ENCODE data around the gene CACNG4.
A peak's percentile ranks its signal among the peaks of the same experiment; 100 is the strongest.
"Not testable (repeated sequence)": the region's sequence is repeated elsewhere in the genome, so short reads cannot be mapped to it uniquely, and the experiment has no call there.

CACNG4 gene

DNA sequence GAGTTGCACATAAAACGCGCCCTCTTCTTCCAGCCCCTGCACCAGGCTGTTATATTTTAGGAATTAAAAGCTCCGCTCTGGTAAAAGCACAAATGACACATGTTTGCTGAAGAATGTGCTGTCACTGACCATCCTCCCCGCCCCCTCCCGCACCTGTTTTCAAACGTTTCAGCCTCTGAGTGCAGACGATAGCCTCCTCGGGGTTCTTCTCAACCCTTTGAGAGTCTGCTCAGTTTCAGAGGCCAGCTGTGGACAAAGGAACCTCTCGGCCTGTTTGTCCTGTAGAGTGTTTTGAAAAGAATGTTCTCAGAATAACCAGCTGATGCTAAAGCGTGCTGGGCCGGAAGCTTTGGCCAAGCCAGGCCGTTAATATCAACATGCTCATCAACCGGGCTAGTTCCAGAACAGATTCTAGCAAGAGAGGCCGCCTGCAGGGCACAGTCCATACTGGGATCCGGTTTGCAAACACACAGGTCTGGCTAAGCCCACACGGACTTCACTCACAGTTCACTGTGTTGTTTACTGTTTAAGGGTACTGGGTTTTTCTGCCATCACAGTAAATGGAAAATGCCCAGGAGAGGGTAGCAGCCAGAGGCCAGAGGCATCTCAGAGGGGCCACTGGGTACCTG is 6.4 kb upstream of the CACNG4 start:
- DNase-seq (ENCODE audit: low read depth) = no peak
- no peak overlapping the region for H3K4me3 ChIP-seq (ENCODE audit: low read depth, low read length)

- H3K4me3 ChIP-seq (ENCODE audit: low read depth, low read length) = no peak overlapping the region
- no peak for DNase-seq (ENCODE audit: low read depth)
These were observed 4.7 kb upstream of the CACNG4 start for GRCh38 chr17:66959641-66960375.

DNA sequence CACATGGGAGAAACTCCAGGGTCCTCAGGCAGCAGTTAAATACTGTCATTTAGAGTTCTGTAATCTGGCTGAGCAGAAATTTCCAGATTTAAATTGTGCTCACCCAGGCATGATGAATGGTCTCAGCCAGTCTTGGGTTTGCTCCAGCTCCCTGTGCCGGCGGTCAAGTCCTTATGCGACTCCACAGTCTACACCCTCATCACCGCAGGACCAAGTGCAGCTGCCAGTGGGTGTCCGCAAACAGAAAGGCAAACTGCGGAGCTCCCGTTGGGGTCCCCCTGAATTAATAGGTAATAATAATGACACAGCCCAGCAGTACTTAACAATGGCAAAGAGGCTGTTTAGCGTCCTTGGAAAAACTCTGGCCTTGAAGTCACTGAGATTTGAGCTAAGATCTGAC is 3.9 kb upstream of the CACNG4 start:
- no peak for DNase-seq (ENCODE audit: low read depth)
- no peak overlapping the region for H3K4me3 ChIP-seq (ENCODE audit: low read depth, low read length)

DNA sequence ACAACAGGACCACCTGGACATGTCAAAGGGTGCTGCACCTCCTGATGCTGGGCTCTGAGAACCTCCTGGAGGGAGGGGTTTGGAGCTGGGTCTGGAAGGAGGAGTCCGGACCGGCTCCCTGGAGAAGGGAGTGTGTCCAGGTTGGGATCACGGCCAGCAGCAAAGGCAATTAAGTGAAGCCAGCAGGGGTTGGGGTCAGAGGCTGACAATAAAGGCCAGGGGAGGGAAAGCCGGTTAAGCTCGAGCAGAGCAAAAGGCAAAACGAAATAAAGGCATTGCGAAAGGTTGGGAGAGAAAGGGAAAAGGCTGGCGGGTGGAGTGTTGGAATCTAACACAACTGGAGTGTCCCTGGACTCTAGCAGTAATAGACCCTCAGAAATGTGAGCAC is 992 bp upstream of the CACNG4 start:
- no peak for DNase-seq (ENCODE audit: low read depth)
- H3K4me3 ChIP-seq (ENCODE audit: low read depth, low read length) = no peak overlapping the region

- DNase-seq (ENCODE audit: low read depth) = no peak
These were observed 658 bp downstream of the CACNG4 start for GRCh38 chr17:66964930-66965800.

GRCh38 chr17:66965801-66966262 is 1.3 kb downstream of the CACNG4 start:
- peak overlapping the region; percentile 24 for H3K4me3 ChIP-seq (ENCODE audit: low read depth, low read length)
- DNase-seq (ENCODE audit: low read depth) = no peak

More at GRCh38 chr17:66964930-66965800, 658 bp downstream of the CACNG4 start:
- peak overlapping the region; percentile 38 for H3K4me3 ChIP-seq (ENCODE audit: low read depth, low read length)

- no peak overlapping the region for H3K4me3 ChIP-seq (ENCODE audit: low read depth, low read length)
- DNase-seq (ENCODE audit: low read depth) = no peak
These were observed 1.8 kb downstream of the CACNG4 start for GRCh38 chr17:66966298-66966697.

DNA sequence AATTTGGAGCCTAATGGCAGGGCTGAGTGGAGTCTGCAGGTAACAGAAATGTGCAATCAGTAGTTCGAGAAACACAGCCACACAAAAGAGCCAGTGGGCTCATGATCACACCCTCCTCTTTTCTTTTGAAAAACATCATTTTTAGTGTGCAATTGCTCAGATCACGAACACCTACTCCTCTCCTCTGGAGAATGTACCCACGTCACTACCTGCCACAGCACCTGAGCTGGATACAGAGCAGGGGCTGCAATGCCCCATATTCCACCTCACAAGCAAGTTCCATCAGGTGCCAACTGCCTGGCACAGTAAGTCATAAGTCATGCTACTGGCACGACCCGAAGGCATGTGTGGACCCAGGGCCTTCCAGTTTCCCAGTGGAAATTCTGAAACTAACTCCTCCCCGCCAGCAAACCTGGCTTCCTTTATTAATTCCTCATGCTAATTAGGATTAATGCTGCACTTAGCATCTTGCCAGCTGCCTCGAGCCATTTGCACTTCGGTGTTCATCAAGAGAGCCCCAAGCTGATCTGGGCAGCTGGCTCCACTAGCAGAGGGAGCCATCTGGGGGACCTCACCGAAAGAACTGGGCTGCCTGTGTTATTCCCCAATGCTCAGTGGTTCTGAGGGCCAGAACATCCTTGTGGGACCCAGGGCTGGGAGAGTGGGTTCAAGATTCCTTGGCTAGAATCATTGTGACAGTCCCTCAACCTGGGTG is 2.4 kb downstream of the CACNG4 start:
- no peak overlapping the region for H3K4me3 ChIP-seq (ENCODE audit: low read depth, low read length)
- DNase-seq (ENCODE audit: low read depth) = no peak

DNA sequence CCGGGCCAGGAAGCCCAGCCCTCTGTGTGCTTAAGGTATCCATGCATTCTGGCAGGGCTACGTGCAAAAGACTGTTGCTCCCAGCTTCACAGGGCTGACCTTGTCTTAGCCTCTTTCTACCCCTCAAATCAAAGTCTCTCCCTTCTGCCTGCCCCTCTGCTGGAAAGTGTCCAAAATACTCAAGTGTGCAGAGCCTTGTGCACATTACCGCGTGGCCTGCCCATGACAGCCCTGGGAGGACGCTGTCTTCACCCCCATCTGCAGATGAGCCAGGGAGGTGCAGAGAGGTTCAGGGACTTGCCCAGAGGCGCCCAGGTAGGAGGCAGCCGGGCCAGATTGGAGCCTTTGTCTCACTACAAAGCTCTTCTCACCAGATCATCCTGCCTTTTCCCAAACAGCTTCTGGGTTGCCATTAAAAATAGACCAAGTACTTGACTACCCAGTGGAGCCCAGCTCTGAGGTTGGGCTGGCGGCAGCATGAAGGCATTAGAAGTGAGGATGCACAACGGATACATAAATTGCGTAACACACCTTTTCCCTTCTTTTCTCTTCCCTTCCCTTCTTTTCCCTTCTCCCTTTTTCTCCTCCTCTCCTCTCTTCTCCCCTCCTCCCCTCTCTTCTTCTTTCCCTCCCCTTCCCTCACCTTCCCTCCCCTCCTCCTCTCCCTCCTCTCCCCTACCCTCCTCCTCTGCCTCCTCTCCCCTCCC is 3.5 kb downstream of the CACNG4 start:
- H3K4me3 ChIP-seq (ENCODE audit: low read depth, low read length) = no peak overlapping the region
- DNase-seq (ENCODE audit: low read depth) = no peak

- H3K4me3 ChIP-seq (ENCODE audit: low read depth, low read length) = no peak overlapping the region
- no peak for DNase-seq (ENCODE audit: low read depth)
These were observed 4.4 kb downstream of the CACNG4 start for GRCh38 chr17:66968916-66969315.

DNA sequence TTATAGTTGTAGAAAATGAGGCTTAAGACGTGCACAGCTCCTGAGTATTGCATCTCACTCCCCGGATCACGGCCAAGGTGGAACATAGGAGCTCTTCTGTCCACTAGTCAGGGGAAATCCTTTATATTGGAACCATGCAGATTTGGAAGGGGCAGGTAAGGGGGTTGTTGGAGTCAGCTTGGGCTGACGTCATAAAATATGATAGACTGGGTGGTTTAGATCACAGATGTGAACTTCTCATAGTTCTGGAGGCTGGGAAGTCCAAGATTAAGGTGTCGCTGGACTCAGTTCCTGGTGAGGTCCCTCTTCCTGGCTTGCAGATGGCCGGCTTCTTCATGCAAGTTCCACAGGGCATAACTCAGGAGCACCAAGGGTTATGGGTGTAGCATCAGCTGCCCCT is 5.6 kb downstream of the CACNG4 start:
- H3K4me3 ChIP-seq (ENCODE audit: low read depth, low read length) = no peak overlapping the region
- no peak for DNase-seq (ENCODE audit: low read depth)

GRCh38 chr17:66970797-66971196 is 6.3 kb downstream of the CACNG4 start:
- no peak overlapping the region for H3K4me3 ChIP-seq (ENCODE audit: low read depth, low read length)
- DNase-seq (ENCODE audit: low read depth) = no peak

DNA sequence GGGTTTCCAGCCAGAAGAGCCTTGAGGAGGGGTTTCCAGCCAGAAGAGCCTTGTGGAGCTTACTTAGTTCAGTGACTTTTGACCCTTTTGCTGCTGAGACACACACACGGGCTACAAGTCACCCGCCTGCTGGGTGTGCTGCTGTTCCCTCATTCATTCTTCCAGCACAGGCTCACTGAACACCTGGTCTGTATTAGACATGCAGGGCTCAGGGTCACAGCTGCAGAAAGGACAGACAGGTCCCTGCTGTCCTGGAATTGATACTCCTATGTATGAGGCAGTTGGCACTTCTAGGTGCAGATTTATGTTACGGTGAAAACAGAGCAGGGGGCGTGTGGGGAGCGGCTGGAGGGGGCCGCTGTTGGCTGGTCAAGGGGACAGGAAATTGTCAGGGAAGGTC is 6.8 kb downstream of the CACNG4 start:
- H3K4me3 ChIP-seq (ENCODE audit: low read depth, low read length) = no peak overlapping the region
- no peak for DNase-seq (ENCODE audit: low read depth)

DNA sequence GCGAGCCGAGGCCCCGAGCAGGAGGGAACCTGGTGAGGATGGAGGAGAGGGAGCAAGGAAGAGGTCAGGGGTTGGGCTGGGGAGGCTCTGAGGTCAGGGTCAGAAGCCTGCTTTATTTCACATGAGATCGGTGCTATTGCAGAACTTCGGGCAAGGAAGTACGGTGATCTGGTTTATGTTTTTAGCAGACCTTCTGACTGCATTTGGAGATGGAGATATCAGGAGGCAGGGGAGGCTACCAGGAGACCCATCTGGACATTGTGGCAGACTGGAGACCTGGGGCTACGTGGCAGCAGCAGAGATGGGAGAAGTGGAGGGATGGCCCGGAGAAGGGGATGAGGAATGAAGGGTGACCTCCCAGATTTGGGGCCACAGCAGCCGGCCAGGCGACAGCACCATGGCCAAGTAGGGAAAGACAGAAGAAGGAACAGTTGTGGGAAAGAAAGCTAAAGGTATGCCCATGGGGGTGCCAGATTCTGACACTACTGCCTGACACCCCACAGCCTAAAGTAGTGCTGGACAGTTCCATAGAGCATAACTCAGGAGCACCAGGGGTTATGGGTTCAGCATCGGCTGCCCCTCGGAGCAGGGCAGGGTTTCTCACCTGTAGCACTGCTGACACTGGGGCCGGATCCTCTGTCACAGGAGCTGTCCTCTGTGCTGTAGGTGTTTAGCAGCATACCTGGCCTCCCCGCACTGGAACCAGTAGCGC is 7.4 kb downstream of the CACNG4 start:
- no peak for DNase-seq (ENCODE audit: low read depth)
- no peak overlapping the region for H3K4me3 ChIP-seq (ENCODE audit: low read depth, low read length)

DNA sequence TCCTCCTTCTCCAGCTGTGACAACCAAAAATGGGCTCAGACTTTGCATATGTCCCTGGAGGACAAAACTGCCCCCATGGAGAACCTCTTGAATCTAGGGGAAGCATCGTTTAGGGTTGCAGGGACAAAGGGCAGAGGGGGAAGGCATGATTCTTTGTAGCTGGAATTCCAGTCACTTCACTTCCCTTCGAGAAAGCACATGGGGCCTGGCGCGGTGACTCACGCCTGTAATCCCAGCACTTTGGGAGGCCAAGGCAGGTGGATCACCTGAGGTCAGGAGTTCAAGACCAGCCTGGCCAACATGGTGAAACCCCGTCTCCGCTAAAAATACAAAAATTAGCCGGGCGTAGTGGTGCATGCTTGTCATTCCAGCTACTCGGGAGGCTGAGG is 7.9 kb downstream of the CACNG4 start:
- H3K4me3 ChIP-seq (ENCODE audit: low read depth, low read length); DNase-seq (ENCODE audit: low read depth): not testable (repeated sequence)

DNA sequence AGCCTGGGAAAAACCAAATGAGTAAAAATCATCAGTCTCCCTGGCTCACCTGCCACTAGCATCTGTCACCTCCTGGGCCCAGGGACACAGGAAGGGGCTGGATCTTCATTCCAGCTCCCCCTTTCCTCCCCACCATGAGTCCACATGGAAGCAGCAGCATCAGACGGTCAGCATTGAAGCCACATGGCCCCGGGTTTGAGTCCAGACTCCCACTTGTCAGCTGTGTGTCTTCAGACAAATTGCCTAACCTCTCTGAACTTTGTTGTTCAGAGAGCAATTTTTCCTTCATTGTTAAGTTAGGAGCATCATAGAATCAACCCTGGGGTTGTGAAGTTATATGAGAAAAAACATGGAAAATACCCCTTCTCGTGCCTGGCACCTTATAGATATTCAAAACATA is 10.7 kb downstream of the CACNG4 start:
- H3K4me3 ChIP-seq (ENCODE audit: low read depth, low read length) = no peak overlapping the region
- DNase-seq (ENCODE audit: low read depth) = no peak

- no peak for DNase-seq (ENCODE audit: low read depth)
- no peak overlapping the region for H3K4me3 ChIP-seq (ENCODE audit: low read depth, low read length)
These were observed 11.3 kb downstream of the CACNG4 start for GRCh38 chr17:66975614-66976378.

- no peak for DNase-seq (ENCODE audit: low read depth)
- H3K4me3 ChIP-seq (ENCODE audit: low read depth, low read length) = no peak overlapping the region
These were observed 11.8 kb downstream of the CACNG4 start for GRCh38 chr17:66976379-66976663.
